IMR-90 (cell line): ENCODE data around the gene TMEM170A. TPM values are rescaled to one million over a fixed set of nuclear protein-coding genes. Genes with fewer than 3 reads are reported as not detected.

Experiments used
- ATAC-seq: fragments of 200-7000 bp; cut with Tn5 transposase; 2 replicates; pipeline ENCODE4 v1.9.1; 2020; ENCODE audit warnings: low read depth, mild to moderate bottlenecking, moderate library complexity
- BruUV-seq: library from RNA; stranded (reverse); fragments of 400-500 nt; replicated peaks from 2 replicates; lab custom pipeline; 2021; lab: Mats Ljungman, UMichigan
- CTCF ChIA-PET: fragments of 300-600 bp; formaldehyde crosslinking; extraction: SDS; loops from one replicate; lab custom pipeline; 2021; ENCODE audit warnings: antibody characterized with exemption; lab: Yijun Ruan, JAX
- POLR2A ChIA-PET: fragments of 300-600 bp; sonication (Branson Sonifier 250); formaldehyde crosslinking; loops from one replicate; lab custom pipeline; 2022; ENCODE audit warnings: antibody characterized with exemption; ENCODE audit not compliant: unreplicated experiment; lab: Charles Lee
- DNase-seq: peaks from one replicate; pipeline ENCODE4 v3.0.0; 2013
- H2AFZ ChIP-seq: replicated peaks from 2 replicates; pipeline ENCODE3; 2013; ENCODE audit warnings: low read length, mild to moderate bottlenecking; ENCODE audit not compliant: poor library complexity
- H2AK5ac ChIP-seq: 2 replicates; pipeline ENCODE4 v1.6.1; 2013; ENCODE audit warnings: low read depth, low read length, inconsistent platforms
- H2AK9ac ChIP-seq: replicated peaks from 2 replicates; pipeline ENCODE3; 2013; ENCODE audit warnings: mild to moderate bottlenecking, low read depth, low read length, moderate library complexity; ENCODE audit not compliant: poor library complexity
- H2BK120ac ChIP-seq: 2 replicates; pipeline ENCODE4 v1.6.1; 2013; ENCODE audit warnings: low read depth, low read length, inconsistent platforms
- H2BK15ac ChIP-seq: 3 replicates; pipeline ENCODE4 v1.6.1; 2013; ENCODE audit warnings: low read depth, low read length, inconsistent platforms
- H2BK20ac ChIP-seq: 2 replicates; pipeline ENCODE4 v1.6.1; 2013; ENCODE audit warnings: low read depth, mild to moderate bottlenecking, inconsistent platforms, low read length, moderate library complexity
- H2BK5ac ChIP-seq: 2 replicates; pipeline ENCODE4 v1.6.1; 2013; ENCODE audit warnings: mild to moderate bottlenecking, low read depth, low read length, inconsistent platforms; ENCODE audit not compliant: poor library complexity, severe bottlenecking
- H3K14ac ChIP-seq: replicated peaks from 2 replicates; pipeline ENCODE4 v1.6.1; 2013; ENCODE audit warnings: low read depth, low read length, inconsistent platforms
- H3K18ac ChIP-seq: 2 replicates; pipeline ENCODE4 v1.6.1; 2013; ENCODE audit warnings: low read depth, low read length, control low read depth
- H3K23ac ChIP-seq: 2 replicates; pipeline ENCODE4 v1.6.1; 2013; ENCODE audit warnings: low read depth, low read length, inconsistent platforms
- H3K27ac ChIP-seq: 2 replicates; pipeline ENCODE4 v1.5.1; 2013; ENCODE audit warnings: mild to moderate bottlenecking, control low read depth, low read length; ENCODE audit not compliant: insufficient read depth
- H3K27me3 ChIP-seq: 2 replicates; pipeline ENCODE4 v1.6.1; 2013; ENCODE audit warnings: low read length; ENCODE audit not compliant: control insufficient read depth, insufficient read depth
- H3K36me3 ChIP-seq: 2 replicates; pipeline ENCODE4 v1.6.1; 2013; ENCODE audit warnings: low read length, mixed read lengths; ENCODE audit not compliant: control insufficient read depth, insufficient read depth
- H3K4ac ChIP-seq: 2 replicates; pipeline ENCODE4 v1.6.1; 2013; ENCODE audit warnings: low read depth, low read length, inconsistent platforms
- H3K4me1 ChIP-seq: 2 replicates; pipeline ENCODE4 v1.6.1; 2013; ENCODE audit warnings: low read length, mixed read lengths; ENCODE audit not compliant: control insufficient read depth, insufficient read depth
- H3K4me2 ChIP-seq: 2 replicates; pipeline ENCODE4 v1.6.1; 2013; ENCODE audit warnings: low read depth, mild to moderate bottlenecking, control low read depth, low read length, moderate library complexity
- H3K4me3 ChIP-seq: 2 replicates; pipeline ENCODE4 v1.5.1; 2013; ENCODE audit warnings: low read depth, mild to moderate bottlenecking, control low read depth, low read length, moderate library complexity; ENCODE audit not compliant: insufficient read depth
- H3K56ac ChIP-seq: 2 replicates; pipeline ENCODE4 v1.6.1; 2013; ENCODE audit warnings: low read length, inconsistent platforms; ENCODE audit not compliant: insufficient read depth; ENCODE audit errors: extremely low read depth
- H3K79me1 ChIP-seq, 2 experiments: 2 replicates each; pipeline ENCODE4 v1.6.1; 2013; ENCODE audit warnings: low read length in 2 of 2, inconsistent platforms in 1 of 2, low read depth in 1 of 2
- H3K9ac ChIP-seq: 2 replicates; pipeline ENCODE4 v1.6.1; 2013; ENCODE audit warnings: low read depth, low read length, control low read depth
- H3K9me1 ChIP-seq: 2 replicates; pipeline ENCODE4 v1.6.1; 2013; ENCODE audit warnings: low read length, inconsistent platforms; ENCODE audit not compliant: insufficient read depth
- H3K9me3 ChIP-seq: 2 replicates; pipeline ENCODE4 v1.6.1; 2013; ENCODE audit warnings: low read length; ENCODE audit not compliant: control insufficient read depth, insufficient read depth
- H4K20me1 ChIP-seq: 2 replicates; pipeline ENCODE4 v1.6.1; 2013; ENCODE audit warnings: low read length, inconsistent platforms; ENCODE audit not compliant: insufficient read depth
- H4K5ac ChIP-seq: 2 replicates; pipeline ENCODE4 v1.6.1; 2013; ENCODE audit warnings: mild to moderate bottlenecking, low read depth, low read length, control low read depth
- H4K8ac ChIP-seq, 2 experiments: 2 replicates each; pipeline ENCODE4 v1.6.1; 2013; ENCODE audit warnings: low read depth in 2 of 2, low read length in 2 of 2, control low read depth in 1 of 2, inconsistent platforms in 1 of 2
- H4K91ac ChIP-seq: 2 replicates; pipeline ENCODE4 v1.6.1; 2013; ENCODE audit warnings: low read depth, low read length, inconsistent platforms; ENCODE audit not compliant: insufficient read depth
- CEBPB ChIP-seq: IDR thresholded peaks from 2 replicates; pipeline ENCODE4 v1.6.1; 2012; ENCODE audit warnings: low read depth, low read length, improper control_type of control experiment
- FOS ChIP-seq: fragments of 150-350 bp; IDR thresholded peaks from 2 replicates; pipeline ENCODE4 v1.6.1; 2016; ENCODE audit warnings: low read depth, low read length
- MAZ ChIP-seq: IDR thresholded peaks from 2 replicates; pipeline ENCODE4 v1.6.1; 2012; ENCODE audit warnings: low read depth, mild to moderate bottlenecking, low read length, improper control_type of control experiment, moderate library complexity, borderline replicate concordance
- NFE2L2 ChIP-seq: fragments of 150-350 bp; IDR thresholded peaks from 2 replicates; pipeline ENCODE4 v1.6.1; 2016; ENCODE audit warnings: low read depth, mild to moderate bottlenecking, low read length
- POLR2A ChIP-seq: IDR thresholded peaks from 2 replicates; pipeline ENCODE4 v1.6.1; 2012; ENCODE audit warnings: mild to moderate bottlenecking, low read depth, low read length
- RAD21 ChIP-seq: IDR thresholded peaks from 2 replicates; pipeline ENCODE4 v1.6.1; 2012; ENCODE audit warnings: low read length, improper control_type of control experiment
- RCOR1 ChIP-seq: IDR thresholded peaks from 2 replicates; pipeline ENCODE4 v1.6.1; 2012; ENCODE audit warnings: mild to moderate bottlenecking, low read length, improper control_type of control experiment; ENCODE audit not compliant: insufficient replicate concordance
- RFX5 ChIP-seq: IDR thresholded peaks from 2 replicates; pipeline ENCODE4 v1.8.0; 2012; ENCODE audit warnings: low read depth, mild to moderate bottlenecking, low read length, moderate library complexity
- WGBS, 2 experiments: methylation state at CpG; one replicate each; pipeline versions ENCODE4 v1.1.5 to v1.1.7; 2013; ENCODE audit warnings: missing lambda C conversion rate in 2 of 2; ENCODE audit not compliant: insufficient read length in 1 of 2; ENCODE audit errors: extremely low coverage in 2 of 2; 5-methylcytosine and 5-hydroxymethylcytosine counted together
- dilution Hi-C: fragments of 300-500 bp; cut with HindIII; formaldehyde crosslinking; loops from one replicate; pipeline ENCODE4 v1.14.3; 2018; ENCODE audit warnings: low sequenced_read_pairs; ENCODE audit not compliant: unreplicated experiment
- in situ Hi-C: fragments of 300-500 bp; cut with MboI; formaldehyde crosslinking; loops from 3 replicates; pipeline ENCODE4 v1.14.3; 2019; ENCODE audit warnings: low sequenced_read_pairs, inconsistent platforms, mixed read lengths
- intact Hi-C: fragments of 100-400 bp; cut with micrococcal nuclease; formaldehyde crosslinking; loops from 2 replicates; pipeline ENCODE4 v1.10.0; 2022
- polyA plus RNA-seq, 3 experiments: library from polyadenylated mRNA; depleted of rRNA; stranded (reverse); fragments of >200 nt; gene quantifications; 2 replicates each; pipeline ENCODE4 v1.2.3, GENCODE V29; 2012; ENCODE audit warnings: low replicate concordance in 1 of 3
- total RNA-seq: library from RNA; depleted of rRNA; stranded (reverse); fragments of >200 nt; gene quantifications from 2 replicates; pipeline ENCODE4 v1.2.3, GENCODE V29; 2012

TMEM170A gene
- total and polyA plus RNA-seq, 2 of the 4 experiments (the other 2 are of a cell fraction), result 7.3 to 10.9 TPM

DNA sequence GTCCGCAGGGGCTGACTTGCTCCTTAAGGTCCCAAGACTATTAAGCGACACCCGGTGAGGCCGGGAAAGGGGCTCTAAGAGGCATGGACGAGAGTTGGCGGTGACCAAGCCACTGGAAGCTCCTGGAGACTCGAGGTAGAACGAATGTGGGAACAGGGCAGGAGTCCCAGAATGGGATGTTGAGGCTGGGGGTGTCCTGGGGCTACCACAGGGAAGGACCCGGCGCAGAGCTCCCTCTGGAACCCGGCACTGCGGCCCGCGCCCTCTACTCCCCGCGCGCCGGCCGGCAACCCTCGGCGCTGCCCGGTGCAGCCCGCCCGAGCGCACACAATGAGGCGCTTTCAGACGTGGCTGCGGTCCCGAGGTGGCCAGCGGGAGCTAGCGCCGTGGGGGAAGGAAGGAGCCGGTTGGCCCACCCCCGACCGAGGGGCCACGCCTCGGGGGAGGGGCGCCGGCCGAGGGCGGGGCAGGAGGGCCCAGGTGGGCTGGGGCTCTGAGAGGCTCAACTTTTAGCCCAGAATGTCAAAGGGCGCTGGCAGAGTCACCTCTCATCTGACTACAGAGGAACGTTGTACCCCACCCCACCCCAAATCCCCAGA lies 30.7 kb upstream of the TMEM170A start, which contains the start of gene CHST6:
Gene CHST6, minus strand, starts transcription at position 366 of the 599 bp plus-strand sequence. CDS start 15,613 bp downstream, outside the sequence.
- Histone ChIP-seq H3K27ac (no peak within 1 kb of the TSS), H2AK9ac (no peak within 1 kb of the TSS), H3K4ac (no peak within 1 kb of the TSS), H3K18ac (no peak within 1 kb of the TSS), H3K14ac (no peak within 1 kb of the TSS), H2BK20ac (no peak within 1 kb of the TSS), H3K9me3 (no peaks in the 10 kb centered on the region), H4K5ac (no peak within 1 kb of the TSS), H3K4me3 (no peak within 1 kb of the TSS; the same call in 1 of the 2 replicates), H2BK15ac (no peak within 1 kb of the TSS), H2BK5ac (no peak within 1 kb of the TSS), H2AK5ac (no peak within 1 kb of the TSS), H3K4me2 (peak within 1 kb of the TSS; percentile 57; the same call in 1 of the 2 replicates), H2BK120ac (no peak within 1 kb of the TSS), H3K9me1 (no peaks in the 10 kb centered on the region), H3K56ac (no peak within 1 kb of the TSS), H4K20me1 (no peaks in the 10 kb centered on the region), H4K8ac (no peak within 1 kb of the TSS), H3K4me1 (peaks cover 1% of the 10 kb centered on the region; the same call in 1 of the 2 replicates), H3K27me3 (peaks cover 19% of the 10 kb centered on the region), H3K79me1 (no peaks in the 10 kb centered on the region), H3K23ac (no peak within 1 kb of the TSS), H2AFZ (peak within 1 kb of the TSS; percentile 88), H4K91ac (no peak within 1 kb of the TSS), H3K9ac (no peak within 1 kb of the TSS), H3K36me3 (no peaks in the 10 kb centered on the region)
- intact Hi-C loops, result no loop called here
- DNase-seq (no peak), ATAC-seq (peak; percentile 78)
- CTCF ChIA-PET, result no interaction called here
- WGBS, 2 experiments, result 2% methylated on average over 22 of the region's 43 CpGs; no CpG with 5 or more reads in 1 of the 2 experiments
- TF ChIP-seq CEBPB (no peak), RFX5 (no peak), RAD21 (no peak), POLR2A (no peak), FOS (no peak), NFE2L2 (no peak), MAZ (no peak), RCOR1 (no peak)
- no TSS peak for BruUV-seq
- POLR2A ChIA-PET, result no interaction called here
- in situ Hi-C loops, result no loop called here
- dilution Hi-C loops, result no loop called here
